CD4-positive, alpha-beta T cell treated with Interleukin-4 for 4 hours (primary cell): Measurements from ENCODE around the gene LILRB2.
A peak's percentile ranks its signal among the peaks of the same experiment; 100 is the strongest.
"Not testable (repeated sequence)": the region's sequence is repeated elsewhere in the genome, so short reads cannot be mapped to it uniquely, and the experiment has no call there.

Experiments
- DNase-seq: peaks from one replicate; pipeline ENCODE4 v3.0.0-alpha.2; 2020

Gene LILRB2

GRCh38 chr19:54281007-54281728 lies at the start of gene LILRB2:
Gene LILRB2 (minus strand): TSS chr19:54281110. CDS start chr19:54280496, 614 bp downstream.
- no peak for DNase-seq

GRCh38 chr19:54329476-54330165 lies 48.7 kb upstream of the LILRB2 start:
- no peak for DNase-seq

GRCh38 chr19:54328781-54329180 lies 47.9 kb upstream of the LILRB2 start:
- DNase-seq = not testable (repeated sequence)

DNA sequence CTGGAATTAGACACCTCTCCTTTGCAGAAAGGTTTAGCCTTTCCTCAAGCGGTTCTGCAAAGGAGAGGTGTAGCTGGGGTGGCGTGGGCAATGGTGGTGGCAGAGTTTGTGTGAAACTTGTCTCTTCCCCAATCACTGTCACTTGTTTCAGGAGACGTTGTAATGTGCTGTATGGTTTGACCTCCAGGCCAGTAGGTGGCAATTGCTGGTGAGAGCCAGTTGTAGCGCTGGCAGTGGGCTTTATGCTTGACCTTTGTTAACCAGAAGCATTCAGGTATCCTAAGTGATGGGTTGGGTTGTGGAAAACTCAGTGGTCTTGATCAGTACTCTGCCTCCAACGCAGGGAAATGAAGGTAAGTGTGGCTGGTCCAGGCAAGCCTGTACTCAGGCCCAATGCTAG lies 44.7 kb upstream of the LILRB2 start:
- DNase-seq = no peak

DNA sequence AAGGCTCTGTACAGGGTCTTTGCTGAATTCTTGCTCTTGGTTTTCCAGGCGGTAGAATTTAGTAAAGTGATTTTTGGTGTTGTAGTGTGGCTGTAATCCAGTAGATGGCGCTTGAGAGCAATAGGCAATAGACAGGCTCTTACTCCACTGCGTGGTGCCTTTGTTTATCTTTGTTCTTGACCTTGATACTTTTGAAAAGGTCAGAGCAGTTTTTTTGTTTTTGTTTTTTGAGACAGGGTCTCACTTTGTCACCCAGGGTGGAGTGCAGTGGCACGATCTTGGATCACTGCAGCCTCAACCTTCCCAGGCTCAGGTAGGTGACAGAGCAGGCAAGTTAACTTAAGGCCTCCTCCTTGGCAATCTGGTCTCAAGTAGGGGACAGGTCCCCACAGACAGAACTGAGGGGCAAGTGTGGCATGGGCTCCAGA lies 44.3 kb upstream of the LILRB2 start:
- DNase-seq = peak; percentile 73

DNA sequence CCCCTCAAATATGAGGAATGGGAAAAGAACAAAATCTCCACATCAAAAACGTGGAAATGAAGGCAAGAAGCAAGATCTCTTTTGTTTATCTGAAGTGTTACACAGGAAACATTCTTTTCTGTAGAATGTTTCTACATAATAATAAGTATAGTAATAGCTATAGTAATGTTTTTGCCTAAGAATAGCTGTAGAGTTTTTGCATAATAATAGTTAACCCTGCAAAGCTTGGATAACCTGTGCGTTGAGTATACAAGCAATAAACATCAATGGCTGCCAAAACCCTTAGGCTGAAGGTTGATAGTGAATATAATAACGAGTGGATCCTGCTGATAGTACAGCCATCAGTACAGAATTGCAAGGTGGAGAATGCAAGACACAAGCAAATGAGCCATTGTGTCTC lies 43.2 kb upstream of the LILRB2 start:
- DNase-seq = no peak

DNA sequence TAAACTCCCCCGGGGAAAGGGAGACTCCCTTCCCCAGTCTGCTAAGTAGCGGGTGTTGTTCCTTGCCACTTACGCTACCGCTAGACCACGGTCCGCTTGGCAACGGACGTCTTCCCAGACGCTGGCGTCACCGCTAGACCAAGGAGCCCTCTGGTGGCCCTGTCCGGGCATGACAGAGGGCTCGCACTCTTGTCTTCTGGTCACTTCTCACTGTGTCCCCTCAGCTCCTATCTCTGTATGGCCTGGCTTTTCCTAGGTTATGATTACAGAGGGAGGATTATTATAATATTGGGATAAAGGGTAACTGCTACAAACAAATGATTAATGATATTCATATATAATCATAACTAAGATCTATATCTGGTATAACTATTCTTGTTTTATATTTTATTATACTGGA lies 42.0 kb upstream of the LILRB2 start:
- not testable (repeated sequence) for DNase-seq

DNA sequence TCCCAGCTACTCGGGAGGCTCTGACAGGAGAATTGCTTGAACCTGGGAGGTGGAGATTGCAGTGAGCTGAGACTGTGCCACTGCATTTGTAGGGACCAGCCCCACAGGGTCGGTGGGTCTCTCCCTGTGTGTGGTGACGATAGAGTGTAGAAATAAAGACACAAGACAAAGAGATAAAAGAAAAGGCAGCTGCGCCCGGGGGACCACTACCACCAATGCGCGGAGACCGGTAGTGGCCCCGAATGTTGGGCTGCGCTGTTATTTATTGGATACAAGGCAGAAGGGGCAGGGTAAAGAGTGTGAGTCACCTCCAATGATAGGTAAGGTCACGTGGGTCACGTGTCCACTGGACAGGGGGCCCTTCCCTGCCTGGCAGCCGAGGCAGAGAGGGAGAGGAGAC lies 41.4 kb upstream of the LILRB2 start:
- DNase-seq = not testable (repeated sequence)

GRCh38 chr19:54319892-54320670 lies 39.2 kb upstream of the LILRB2 start:
- no peak for DNase-seq

- DNase-seq = peak; percentile 5
These were observed 38.1 kb upstream of the LILRB2 start for GRCh38 chr19:54319049-54319448.

- DNase-seq = no peak
These were observed 37.0 kb upstream of the LILRB2 start for GRCh38 chr19:54317965-54318240.

GRCh38 chr19:54317108-54317964 lies 36.4 kb upstream of the LILRB2 start:
- no peak for DNase-seq

- DNase-seq = no peak
These were observed 35.8 kb upstream of the LILRB2 start for GRCh38 chr19:54316746-54317107.

GRCh38 chr19:54315956-54316355 lies 35.0 kb upstream of the LILRB2 start:
- DNase-seq = no peak

DNA sequence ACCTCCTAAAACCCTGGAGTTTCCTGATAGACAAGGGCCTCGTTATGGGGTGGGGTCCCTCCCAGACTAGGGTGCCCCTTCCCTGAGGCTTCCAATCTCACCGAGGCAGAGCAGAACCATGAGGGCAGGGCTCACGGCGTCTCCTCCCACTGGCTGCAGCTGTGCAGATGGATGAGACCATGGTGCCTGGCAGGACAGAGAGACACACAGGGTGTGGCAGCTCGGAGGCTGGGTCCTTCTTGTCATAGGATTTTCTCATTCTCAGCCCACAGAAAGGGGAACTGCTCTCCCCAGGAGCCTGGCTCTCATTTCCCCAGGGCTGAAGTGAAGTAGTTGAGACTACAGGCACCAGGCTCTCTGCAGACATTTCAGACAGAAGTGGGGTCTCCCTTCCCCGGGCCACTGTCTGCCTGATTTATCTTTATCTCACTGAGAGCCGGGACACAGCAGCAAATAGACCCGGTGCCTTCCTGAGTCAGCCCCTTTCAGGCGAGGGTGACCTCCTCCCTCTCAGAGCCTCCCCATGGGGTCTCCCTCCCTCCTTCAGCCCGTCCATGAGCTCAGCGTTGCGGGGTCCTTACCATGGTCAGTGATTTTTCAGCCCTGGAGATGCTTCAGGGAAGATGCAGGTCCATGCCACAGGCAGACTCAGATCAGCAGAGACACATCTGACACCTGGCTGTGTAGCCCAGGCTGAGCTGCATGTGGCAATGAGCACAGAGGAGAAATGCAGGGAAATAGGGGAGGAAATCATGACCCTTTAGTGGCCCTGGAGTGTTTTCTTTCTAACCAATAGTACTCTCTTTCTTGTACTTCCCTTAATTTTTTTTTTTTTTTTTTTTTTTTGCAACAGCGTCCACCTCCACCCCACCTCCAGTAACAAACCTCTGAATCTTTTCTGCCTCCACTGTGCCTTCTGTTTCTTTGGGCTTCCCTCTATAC lies 31.8 kb upstream of the LILRB2 start, which contains the start of gene LILRA5:
LILRA5 (minus strand) TSS at position 731 of the 942 bp plus-strand sequence; CDS start at position 584, 147 bp downstream.
- peak; percentile 24 for DNase-seq

DNA sequence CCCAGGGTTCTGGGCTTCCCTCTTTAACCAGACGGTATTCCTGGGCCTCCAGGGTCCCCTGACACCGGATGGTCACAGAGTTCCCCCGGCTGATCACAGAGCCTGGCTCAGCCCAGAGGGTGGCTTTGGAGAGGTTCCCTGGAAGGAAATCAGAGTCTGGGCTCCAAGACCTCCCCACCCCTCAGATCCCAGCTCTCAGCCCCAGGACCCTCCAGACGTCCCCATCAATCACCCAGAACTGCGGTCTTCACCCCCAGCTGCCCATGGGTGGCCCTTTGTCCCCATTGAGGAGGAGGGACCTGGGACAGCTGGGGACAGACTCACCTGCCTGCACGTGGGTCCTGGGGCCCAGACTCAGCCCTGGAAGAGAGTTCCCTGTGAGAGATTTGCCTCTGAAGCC lies 31.1 kb upstream of the LILRB2 start:
- DNase-seq = no peak

DNA sequence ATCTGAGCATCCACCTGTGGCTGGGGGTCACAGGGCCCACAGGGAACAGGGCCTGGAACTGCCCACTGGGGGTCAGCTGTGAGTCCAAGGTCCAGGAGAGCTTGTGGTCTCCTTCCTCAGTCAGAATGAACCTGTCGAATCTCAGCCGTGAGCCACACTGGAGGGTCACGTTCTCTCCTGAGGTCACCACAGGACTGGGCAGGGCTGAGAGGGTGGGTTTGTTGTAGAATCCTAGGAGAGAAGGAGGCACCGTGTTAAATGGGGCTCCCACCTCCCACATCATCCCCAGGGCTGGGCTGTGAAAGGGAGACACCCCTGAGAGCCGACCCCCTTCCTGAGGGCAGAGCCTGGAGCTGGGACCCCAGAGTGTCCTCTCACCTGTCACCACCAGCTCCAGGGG lies 30.6 kb upstream of the LILRB2 start:
- no peak for DNase-seq

- DNase-seq = no peak
These were observed 29.6 kb upstream of the LILRB2 start for GRCh38 chr19:54310543-54310942.

DNA sequence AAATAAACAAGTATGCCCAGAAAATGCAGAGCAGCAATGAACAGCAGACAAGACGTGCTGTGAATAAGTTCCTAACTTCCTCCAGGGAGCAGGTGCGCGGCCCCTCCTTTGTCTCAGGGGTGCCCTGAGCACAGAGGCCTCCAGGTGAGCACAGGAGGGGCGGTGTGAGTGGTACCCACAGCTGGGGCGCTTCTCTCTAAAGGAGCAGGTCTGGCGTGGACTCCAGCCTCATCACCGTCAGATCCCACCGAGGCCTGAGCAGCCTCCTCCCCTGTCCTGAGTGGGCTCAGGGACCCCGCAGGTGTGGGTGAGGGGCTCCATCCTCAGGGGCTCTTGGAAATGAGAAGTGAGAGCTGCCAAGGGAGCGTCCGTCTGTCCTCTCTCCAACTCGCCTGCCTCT lies 28.9 kb upstream of the LILRB2 start:
- no peak for DNase-seq

- DNase-seq = no peak
These were observed 26.6 kb upstream of the LILRB2 start for GRCh38 chr19:54307389-54308020.

DNA sequence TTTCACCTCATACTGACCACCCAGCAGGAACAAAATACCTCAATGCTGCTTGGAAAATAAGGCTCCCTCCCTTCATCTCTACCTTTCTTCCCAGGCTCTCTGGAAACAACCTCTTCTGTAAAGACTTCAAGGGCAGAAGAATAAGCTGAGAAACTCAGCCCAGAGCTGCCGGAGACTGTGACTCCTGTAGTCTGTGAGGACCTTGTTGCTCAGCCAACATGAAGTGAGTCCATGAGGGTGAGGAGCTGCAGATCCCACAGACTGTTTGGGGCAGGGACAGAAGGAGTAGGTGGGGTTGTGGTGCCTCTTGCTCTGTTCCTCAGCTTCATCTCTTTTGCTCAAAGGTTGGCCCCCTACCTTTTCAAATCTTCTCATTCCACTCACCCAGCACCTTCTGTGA lies 24.2 kb upstream of the LILRB2 start:
- no peak for DNase-seq
